Erythroblast (primary cell): ENCODE measurements around the gene FOXA1.

ENCODE experiments used
- GATA1 ChIP-seq: IDR thresholded peaks from 2 replicates; pipeline ENCODE4 v1.6.1; 2011; ENCODE audit warnings: low read depth, mild to moderate bottlenecking, control low read depth, low read length, moderate library complexity
- POLR2A ChIP-seq: IDR thresholded peaks from 2 replicates; pipeline ENCODE4 v1.6.1; 2011; ENCODE audit warnings: mild to moderate bottlenecking, low read length

DNA sequence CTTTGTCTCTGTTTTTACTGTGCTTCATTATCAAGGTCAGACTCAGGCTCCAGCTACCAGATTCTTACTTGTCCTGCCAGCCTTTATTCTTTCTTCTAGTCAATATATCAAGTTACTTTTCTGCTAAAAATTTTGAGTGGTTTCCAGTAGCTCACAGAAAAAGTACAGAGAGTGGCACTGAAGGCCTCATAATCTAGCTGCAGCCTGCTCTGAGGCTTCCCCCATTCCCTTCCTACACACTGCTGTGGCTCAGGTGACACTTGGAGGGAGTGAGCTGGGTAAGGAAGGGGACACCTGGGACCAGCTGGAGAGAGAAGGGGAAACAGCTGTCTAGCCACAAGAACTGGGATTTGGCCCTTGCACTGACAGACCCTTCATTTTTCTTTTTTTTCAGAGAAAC lies 25.8 kb upstream of the FOXA1 start:
- TF ChIP-seq POLR2A (no peak), GATA1 (no peak)
